DMS79 (cell line): ENCODE results near the gene LLGL2.
"Not testable (repeated sequence)": the region's sequence is repeated elsewhere in the genome, so short reads cannot be mapped to it uniquely, and the experiment has no call there.

Source experiments
- DNase-seq: peaks from one replicate; lab custom pipeline; 2025; lab: John Stamatoyannopoulos, UW

LLGL2 gene

GRCh38 chr17:75524970-75525805 lies at the start of gene LLGL2:
Gene LLGL2, plus strand, starts transcription at chr17:75525697. Its CDS starts 17,730 bp downstream, at chr17:75543427.
- peak; percentile 73 for DNase-seq

- no peak for DNase-seq
Measured at GRCh38 chr17:75475851-75476250, 49.6 kb upstream of the LLGL2 start.

- DNase-seq, result no peak
Measured at GRCh38 chr17:75476271-75476671, 49.2 kb upstream of the LLGL2 start.

- no peak for DNase-seq
Measured at GRCh38 chr17:75476752-75477489, 48.6 kb upstream of the LLGL2 start.

GRCh38 chr17:75477490-75477862 lies 48.0 kb upstream of the LLGL2 start:
- DNase-seq, result not testable (repeated sequence)

GRCh38 chr17:75478508-75478907 lies 47.0 kb upstream of the LLGL2 start:
- no peak for DNase-seq

- DNase-seq, result no peak
Measured at GRCh38 chr17:75480281-75480680, 45.2 kb upstream of the LLGL2 start.

- DNase-seq, result no peak
Measured at GRCh38 chr17:75481194-75482068, 44.1 kb upstream of the LLGL2 start.

GRCh38 chr17:75482098-75482942 lies 43.2 kb upstream of the LLGL2 start:
- DNase-seq, result no peak

- DNase-seq, result no peak
Measured at GRCh38 chr17:75485688-75486087, 39.8 kb upstream of the LLGL2 start.

- no peak for DNase-seq
Measured at GRCh38 chr17:75486151-75486550, 39.3 kb upstream of the LLGL2 start.

- no peak for DNase-seq
Measured at GRCh38 chr17:75486951-75487350, 38.5 kb upstream of the LLGL2 start.

GRCh38 chr17:75487351-75488070 lies 38.0 kb upstream of the LLGL2 start:
- DNase-seq, result no peak

GRCh38 chr17:75488693-75489510 lies 36.6 kb upstream of the LLGL2 start:
- DNase-seq, result no peak

- DNase-seq, result no peak
Measured at GRCh38 chr17:75489511-75489955, 36.0 kb upstream of the LLGL2 start.

GRCh38 chr17:75490173-75490743 lies 35.2 kb upstream of the LLGL2 start:
- DNase-seq, result no peak

- DNase-seq, result no peak
Measured at GRCh38 chr17:75490953-75491649, 34.4 kb upstream of the LLGL2 start.

- no peak for DNase-seq
Measured at GRCh38 chr17:75491680-75492079, 33.8 kb upstream of the LLGL2 start.
